GM18873 (cell line): ENCODE measurements around the gene IMP4.
"Not testable (repeated sequence)": the region's sequence is repeated elsewhere in the genome, so short reads cannot be mapped to it uniquely, and the experiment has no call there.

Experiments used
- ATAC-seq: cut with Tn5 transposase; IDR thresholded peaks from one replicate; pipeline ENCODE4 v1.9.1; 2021; ENCODE audit warnings: mild to moderate bottlenecking, moderate library complexity, moderate number of reproducible peaks; ENCODE audit not compliant: unreplicated experiment, low FRiP score

IMP4 gene

DNA sequence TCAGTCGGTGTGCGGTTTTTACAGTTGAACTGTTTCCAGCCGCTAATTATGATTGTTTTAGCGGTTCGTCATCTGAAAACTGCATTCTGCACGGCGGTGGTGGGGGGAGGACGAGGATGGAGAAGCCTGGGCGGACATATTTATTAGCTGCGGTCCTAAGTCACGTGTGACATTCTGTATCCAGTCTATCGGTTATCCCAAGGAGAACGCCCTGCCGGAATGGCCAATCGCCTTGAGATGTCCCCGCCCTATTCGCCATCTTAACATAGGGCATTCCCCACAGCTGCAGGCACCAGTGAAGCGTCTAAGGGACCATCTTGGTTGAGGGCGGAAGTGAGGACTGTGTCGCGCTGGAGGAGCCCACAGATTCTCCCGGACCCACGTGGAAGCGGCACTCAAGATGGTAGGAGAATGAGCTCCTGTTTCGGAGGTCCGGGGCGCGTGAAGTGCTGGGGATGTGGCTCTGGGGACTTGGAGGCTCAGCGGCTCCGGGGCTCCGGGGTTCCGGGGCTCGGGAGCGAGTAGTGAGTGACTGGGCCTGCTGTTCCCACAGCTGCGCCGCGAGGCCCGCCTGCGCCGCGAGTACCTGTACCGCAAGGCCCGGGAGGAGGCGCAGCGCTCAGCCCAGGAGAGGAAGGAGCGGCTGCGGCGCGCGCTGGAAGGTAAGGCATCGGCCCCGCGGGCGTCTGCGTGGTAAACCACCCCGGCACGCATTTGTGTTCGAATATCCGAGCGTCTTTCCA lies at the start of gene IMP4:
TSS of gene IMP4 (plus strand) at position 365 of the 743 bp plus-strand sequence. CDS start at position 401, 36 bp downstream.
- peak; percentile 90 for ATAC-seq

GRCh38 chr2:130300258-130300969 lies 42.3 kb upstream of the IMP4 start:
- ATAC-seq = no peak

DNA sequence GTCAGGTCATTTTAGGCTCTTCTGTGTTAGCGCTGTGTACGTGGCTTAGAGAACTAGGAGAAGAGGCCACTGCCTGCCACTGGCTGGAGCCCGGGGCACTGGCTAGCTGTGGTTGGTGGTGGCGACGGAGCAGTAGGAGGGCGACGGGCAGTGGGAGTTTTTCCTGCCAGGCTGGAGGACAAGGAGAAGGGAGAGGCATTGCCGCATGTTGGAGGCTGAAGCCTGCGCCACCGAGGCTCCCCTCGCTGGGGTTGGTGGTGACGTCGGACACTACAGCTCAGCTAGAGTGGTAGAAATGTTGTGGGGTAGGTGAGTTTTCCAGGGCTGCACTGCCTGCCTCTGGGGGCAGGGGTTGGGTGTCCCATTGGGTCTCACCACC lies 41.7 kb upstream of the IMP4 start:
- no peak for ATAC-seq

DNA sequence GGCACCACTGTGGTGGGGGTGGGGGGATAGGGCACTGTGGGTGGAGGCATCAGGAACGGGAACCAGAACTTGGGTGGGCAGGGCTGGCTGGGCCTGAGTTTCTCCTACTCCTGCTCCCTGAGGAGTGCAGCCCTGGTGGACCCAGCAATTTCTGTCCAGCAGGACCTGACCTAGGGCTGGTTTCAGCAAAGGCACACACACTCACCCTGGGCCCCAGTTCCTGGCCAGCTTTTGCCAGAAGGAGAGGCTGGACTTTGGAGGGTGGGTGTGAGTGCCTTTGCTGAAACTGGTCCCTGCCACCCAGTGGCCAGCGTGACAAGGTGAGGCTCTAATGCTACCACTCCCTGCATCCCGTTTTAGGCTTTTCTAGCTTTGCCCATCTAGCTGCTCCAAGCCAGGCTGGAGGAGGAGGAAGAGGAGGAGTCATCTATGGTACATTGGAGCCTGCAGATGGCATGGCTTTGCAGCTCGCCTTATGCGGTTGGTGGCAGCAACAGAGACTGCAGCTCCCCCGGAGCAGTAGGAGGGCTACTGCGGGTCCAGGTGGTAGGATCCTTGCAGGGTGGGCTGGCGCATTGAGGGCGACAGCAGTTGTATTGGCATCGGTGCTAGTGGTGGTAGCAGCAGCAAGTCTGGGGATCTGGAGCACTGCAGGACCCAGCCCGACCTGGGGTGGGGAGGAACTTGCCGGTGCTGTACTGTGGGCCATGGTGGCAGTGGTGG lies 40.4 kb upstream of the IMP4 start:
- no peak for ATAC-seq

DNA sequence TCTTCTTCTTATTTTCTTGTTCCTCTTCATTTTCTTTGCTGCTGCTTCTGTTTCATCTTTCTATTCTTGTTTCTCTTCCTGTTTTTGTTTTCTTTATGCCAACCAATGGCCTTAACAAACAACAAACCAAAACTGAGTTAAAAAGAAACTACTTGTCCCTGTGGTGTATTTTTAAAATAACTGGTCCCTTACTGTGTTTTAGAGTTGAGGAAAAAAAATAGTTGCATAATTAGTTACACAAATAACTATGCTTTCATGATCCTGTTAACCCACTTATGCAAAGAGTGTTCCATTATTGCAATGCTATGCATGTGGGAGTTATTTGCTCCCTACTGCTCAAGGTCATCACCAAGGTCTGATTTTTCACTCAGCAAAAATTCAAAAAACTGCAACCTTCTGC lies 39.5 kb upstream of the IMP4 start:
- peak; percentile 71 for ATAC-seq

DNA sequence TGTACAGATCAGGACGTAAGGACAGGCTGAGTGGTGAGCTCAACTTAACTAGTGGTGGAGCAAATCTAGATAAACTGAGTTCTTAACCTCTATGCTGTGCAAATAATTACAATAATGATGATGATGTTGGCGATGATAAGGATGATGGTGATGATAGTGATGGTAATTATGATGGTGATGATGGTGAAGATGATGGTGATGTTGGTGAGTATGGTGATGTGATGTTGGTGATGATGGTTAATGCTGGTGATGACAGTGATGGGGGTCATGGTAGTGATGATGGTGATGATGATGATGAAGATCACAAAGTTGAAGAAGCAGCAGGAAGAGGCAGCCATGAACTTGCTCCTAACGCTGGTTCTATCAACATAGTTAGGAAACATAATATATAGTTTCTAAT lies 38.0 kb upstream of the IMP4 start:
- ATAC-seq = no peak

GRCh38 chr2:130307850-130308249 lies 34.8 kb upstream of the IMP4 start:
- no peak for ATAC-seq

GRCh38 chr2:130310881-130311280 lies 31.8 kb upstream of the IMP4 start:
- ATAC-seq = no peak

GRCh38 chr2:130313812-130314334 lies 28.8 kb upstream of the IMP4 start:
- no peak for ATAC-seq

- no peak for ATAC-seq
These were observed 28.3 kb upstream of the IMP4 start for GRCh38 chr2:130314377-130314776.

DNA sequence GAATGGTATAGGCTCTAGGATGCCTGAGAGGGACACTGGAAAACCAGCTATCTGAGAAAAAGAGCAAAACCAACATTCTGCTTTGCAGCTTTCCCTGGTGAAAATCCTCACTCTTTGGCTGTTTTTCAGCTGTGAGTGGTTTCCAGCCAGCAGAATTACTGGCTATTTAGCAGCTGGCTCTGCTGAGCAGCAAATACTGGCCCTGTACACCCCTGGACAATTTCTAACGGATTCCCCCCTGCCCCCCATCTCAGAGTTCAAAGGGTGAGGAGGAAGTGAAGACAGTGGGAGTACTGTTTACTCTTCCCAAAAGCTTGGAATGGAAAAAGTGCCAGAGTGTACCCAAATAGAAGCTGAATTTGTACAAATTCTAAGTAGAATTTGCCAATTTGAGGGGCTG lies 26.1 kb upstream of the IMP4 start:
- ATAC-seq = no peak

- no peak for ATAC-seq
These were observed 23.8 kb upstream of the IMP4 start for GRCh38 chr2:130318906-130319305.

- no peak for ATAC-seq
These were observed 23.2 kb upstream of the IMP4 start for GRCh38 chr2:130319536-130319935.

- ATAC-seq = no peak
These were observed 14.8 kb upstream of the IMP4 start for GRCh38 chr2:130327703-130328527.

- no peak for ATAC-seq
These were observed 14.0 kb upstream of the IMP4 start for GRCh38 chr2:130328710-130329109.

- peak; percentile 67 for ATAC-seq
These were observed 10.2 kb upstream of the IMP4 start for GRCh38 chr2:130332271-130333073.

DNA sequence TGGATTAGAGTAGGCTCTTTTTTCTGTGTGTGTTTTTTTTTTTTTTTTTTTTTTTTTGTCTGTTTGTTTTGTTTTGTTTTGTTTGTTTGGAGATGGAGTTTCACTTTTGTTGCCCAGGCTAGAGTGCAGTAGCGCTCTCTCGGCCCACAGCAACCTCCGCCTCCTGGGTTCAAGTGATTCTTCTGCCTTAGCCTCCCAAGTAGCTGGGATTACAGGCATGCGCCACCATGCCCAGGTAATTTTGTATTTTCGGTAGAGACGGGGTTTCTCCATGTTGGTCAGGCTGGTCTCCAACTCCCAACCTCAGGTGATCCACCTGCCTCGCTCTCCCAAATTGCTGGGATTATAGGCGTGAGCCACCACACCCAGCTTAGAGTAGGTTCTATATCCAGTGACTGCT lies 9.4 kb upstream of the IMP4 start:
- not testable (repeated sequence) for ATAC-seq

GRCh38 chr2:130334026-130334425 lies 8.7 kb upstream of the IMP4 start:
- no peak for ATAC-seq

DNA sequence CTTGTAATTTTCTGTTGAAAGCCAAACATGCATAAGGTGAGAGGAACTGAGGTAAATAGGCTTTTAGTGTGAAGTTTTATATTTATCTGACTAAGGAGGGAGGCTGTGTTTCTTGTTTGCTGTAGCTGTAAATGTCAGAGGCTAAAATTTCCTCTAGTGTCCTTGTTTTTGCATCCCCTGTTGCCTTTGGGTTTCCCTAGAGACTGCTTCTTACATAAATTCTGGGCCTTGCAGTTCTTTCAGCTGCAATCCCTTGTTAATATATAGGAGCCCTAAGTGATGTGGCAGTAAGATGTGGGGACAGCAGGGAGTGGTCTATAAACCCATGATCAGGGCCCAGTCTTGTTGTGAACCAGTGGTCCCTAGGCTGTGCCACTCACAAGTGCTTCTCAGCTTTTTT lies 7.5 kb upstream of the IMP4 start:
- ATAC-seq = no peak
